Endothelial cell of umbilical vein (primary cell): ENCODE data around the gene RIPOR1. TPM values are rescaled to one million over a fixed set of nuclear protein-coding genes. Genes with fewer than 3 reads are reported as not detected.

Source experiments
- BruUV-seq: library from RNA; stranded (reverse); fragments of 400-500 nt; replicated peaks from 2 replicates; lab custom pipeline; 2021; lab: Mats Ljungman, UMichigan
- CTCF ChIA-PET: fragments of 300-600, 350-600 bp; sonication (Branson Sonifier 250); formaldehyde crosslinking; loops from one replicate; lab custom pipeline; 2021; ENCODE audit warnings: antibody characterized with exemption, inconsistent platforms; lab: Charles Lee
- POLR2A ChIA-PET: fragments of 300-600, 350-600 bp; sonication (Branson Sonifier 250); formaldehyde crosslinking; loops from one replicate; lab custom pipeline; 2021; ENCODE audit warnings: antibody characterized with exemption, inconsistent platforms; lab: Charles Lee
- DNase-seq: peaks from one replicate; pipeline ENCODE4 v3.0.0-alpha.2; 2011; ENCODE audit warnings: low read depth, low spot score
- FAIRE-seq: peaks from 2 replicates; lab custom pipeline; 2011; peaks lifted over from hg19 to GRCh38; lab: Jason Lieb, UNC
- H2AFZ ChIP-seq: 2 replicates; pipeline ENCODE4 v1.6.0; 2012; ENCODE audit warnings: low read depth, low read length, control low read depth, inconsistent platforms
- H3K27ac ChIP-seq: 2 replicates; pipeline ENCODE4 v1.5.1; 2011; ENCODE audit warnings: low read depth, mild to moderate bottlenecking, control low read depth, low read length, moderate library complexity; ENCODE audit not compliant: insufficient read depth
- H3K27me3 ChIP-seq, 2 experiments: 2 replicates each; pipeline versions ENCODE4 v1.6.0 to v1.6.1; 2011; ENCODE audit warnings: low read length in 2 of 2, mixed read lengths in 1 of 2; ENCODE audit not compliant: control insufficient read depth in 2 of 2, insufficient read depth in 2 of 2
- H3K36me3 ChIP-seq, 2 experiments: 2 replicates in 1 of 2; 3 replicates in 1 of 2; pipeline ENCODE4 v1.5.1; 2011; ENCODE audit warnings: low read length in 2 of 2, mild to moderate bottlenecking in 1 of 2, moderate library complexity in 1 of 2; ENCODE audit not compliant: control insufficient read depth in 2 of 2, insufficient read depth in 2 of 2; ENCODE audit errors: extremely low read depth in 1 of 2
- H3K4me1 ChIP-seq: 3 replicates; pipeline ENCODE4 v1.5.1; 2011; ENCODE audit warnings: mild to moderate bottlenecking, low read length; ENCODE audit not compliant: control insufficient read depth, insufficient read depth; ENCODE audit errors: extremely low read depth
- H3K4me2 ChIP-seq: 2 replicates; pipeline ENCODE4 v1.6.1; 2011; ENCODE audit warnings: low read length, control low read depth, mixed read lengths; ENCODE audit not compliant: insufficient read depth
- H3K4me3 ChIP-seq, 3 experiments: fragments of 200-600 bp in 1 of 3; sonication (generic), shearing (Covaris generic) in 1 of 3; replicated peaks in 1 of 3; 2 replicates each; pipeline ENCODE4 v1.5.1; 2011 to 2016; ENCODE audit warnings: control low read depth in 3 of 3, low read length in 3 of 3, mild to moderate bottlenecking in 2 of 3, inconsistent platforms in 1 of 3, low read depth in 1 of 3, moderate library complexity in 1 of 3; ENCODE audit not compliant: insufficient read depth in 1 of 3
- H3K79me2 ChIP-seq: 2 replicates; pipeline ENCODE4 v1.6.0; 2012; ENCODE audit warnings: low read length, inconsistent platforms; ENCODE audit not compliant: control insufficient read depth, insufficient read depth
- H3K9ac ChIP-seq: replicated peaks from 2 replicates; pipeline ENCODE3; 2011; ENCODE audit warnings: low read length, control low read depth; ENCODE audit not compliant: insufficient read depth; ENCODE audit errors: extremely low read depth
- H3K9me1 ChIP-seq: replicated peaks from 3 replicates; pipeline ENCODE4 v1.6.0; 2011; ENCODE audit warnings: mild to moderate bottlenecking, low read length; ENCODE audit not compliant: control insufficient read depth, insufficient read depth; ENCODE audit errors: extremely low read depth
- H3K9me3 ChIP-seq: replicated peaks from 2 replicates; pipeline ENCODE4 v1.5.1; 2012; ENCODE audit warnings: low read length, inconsistent platforms; ENCODE audit not compliant: control insufficient read depth, insufficient read depth
- H4K20me1 ChIP-seq: replicated peaks from 2 replicates; pipeline ENCODE3; 2011; ENCODE audit warnings: mild to moderate bottlenecking, low read length; ENCODE audit not compliant: control insufficient read depth, insufficient read depth; ENCODE audit errors: extremely low read depth
- CTCF ChIP-seq, 2 donors: IDR thresholded peaks; 1 replicate in 1 of 2; 2 replicates in 1 of 2; pipeline ENCODE4 v1.5.1; 2011; ENCODE audit warnings: low read length in 2 of 2, mild to moderate bottlenecking in 2 of 2, moderate library complexity in 2 of 2, control low read depth in 1 of 2, inconsistent platforms in 1 of 2, low read depth in 1 of 2; ENCODE audit not compliant: insufficient read depth in 1 of 2; ENCODE audit errors: extremely low read depth in 1 of 2
- FOS ChIP-seq: IDR thresholded peaks from 2 replicates; pipeline ENCODE4 v1.6.1; 2011; ENCODE audit warnings: mild to moderate bottlenecking, low read length, moderate library complexity, borderline replicate concordance; ENCODE audit not compliant: insufficient read depth
- POLR2A ChIP-seq: IDR thresholded peaks from 2 replicates; pipeline ENCODE4 v1.6.1; 2012; ENCODE audit warnings: low read depth, mild to moderate bottlenecking, control low read depth, low read length
- POLR2AphosphoS5 ChIP-seq: IDR thresholded peaks from 2 replicates; pipeline ENCODE4 v1.6.1; 2012; ENCODE audit warnings: low read depth, mild to moderate bottlenecking, control low read depth, low read length, moderate library complexity; ENCODE audit not compliant: insufficient read depth
- dilution Hi-C: fragments of 300-500 bp; cut with MboI; formaldehyde crosslinking; loops from one replicate; pipeline ENCODE4 v1.15.0; 2019; ENCODE audit warnings: low sequenced_read_pairs; ENCODE audit not compliant: extremely low pct_ligation_motif_present
- intact Hi-C: fragments of 100-400 bp; cut with micrococcal nuclease; formaldehyde crosslinking; loops from one replicate; pipeline ENCODE4 v1.10.0; 2022
- polyA plus RNA-seq, 4 experiments: library from polyadenylated mRNA; depleted of rRNA in 3 of 4; stranded (reverse) in 3 of 4; unstranded in 1 of 4; fragments of >200 nt; gene quantifications; 2 replicates each; pipeline versions ENCODE4 v1.2.1 to v1.2.3, GENCODE V29; 2011 to 2012; ENCODE audit warnings: missing spikeins in 1 of 4
- total RNA-seq: library from RNA; stranded (reverse); gene quantifications from 2 replicates; pipeline ENCODE4 v1.2.3, GENCODE V29; 2021

RIPOR1 gene
- total and polyA plus RNA-seq, 2 donors (not counting 3 experiments of a cell fraction or from before 2014, with no cell fraction given) = 45.3 to 144 TPM

DNA sequence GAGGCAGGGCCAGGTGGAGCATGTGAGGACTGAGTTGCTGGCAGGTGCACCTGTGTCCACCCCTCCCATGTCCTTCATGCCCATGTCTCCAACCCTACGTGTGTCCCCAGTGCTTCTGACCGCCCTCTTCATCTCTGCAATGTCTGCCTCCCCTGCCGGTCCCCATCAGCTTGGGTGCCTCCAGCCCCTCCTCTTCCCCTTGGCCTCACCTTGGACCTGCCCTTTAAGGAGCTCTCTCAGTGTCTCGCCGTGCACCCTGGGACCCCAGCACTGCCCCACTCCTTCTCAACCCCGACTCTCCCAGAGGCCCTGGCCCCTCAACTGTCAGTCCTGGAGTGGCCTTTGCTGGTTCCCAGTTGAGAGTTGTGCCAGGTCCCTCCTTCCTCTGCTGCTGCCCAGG lies 15.0 kb downstream of the RIPOR1 start:
- CTCF ChIA-PET = interaction anchor here (1.8 to 14.4 kb wide), 3 partner anchors 21 to 101 kb away, joined by 5 to 246 read pairs (median 166); partner anchors contain the start of gene CARMIL2
- Histone ChIP-seq H3K9me1 (no peaks in the 10 kb centered on the region), H3K27ac (no peak overlapping the region), H4K20me1 (peaks cover 3% of the 10 kb centered on the region), H3K9ac (no peak overlapping the region), H3K4me3 (no peak overlapping the region), H3K27me3 (no peaks in the 10 kb centered on the region), H3K4me2 (no peak overlapping the region), H3K4me1 (peaks cover 37% of the 10 kb centered on the region), H3K36me3 (peaks cover 20 to 66% of the 10 kb centered on the region in 2 experiments), H3K79me2 (peaks cover 27% of the 10 kb centered on the region), H3K9me3 (no peaks in the 10 kb centered on the region), H2AFZ (no peak overlapping the region)
- FAIRE-seq (no peak), DNase-seq (no peak)
- POLR2A ChIA-PET = interaction anchor here (0.5 kb wide), 1 partner anchor 120 kb away, joined by 3 read pairs; no protein-coding TSS in a partner anchor
- BruUV-seq = no TSS peak
- dilution Hi-C loops = no loop called here
- TF ChIP-seq POLR2A (peak; percentile 30), POLR2AphosphoS5 (no peak)
- intact Hi-C loops = no loop called here

DNA sequence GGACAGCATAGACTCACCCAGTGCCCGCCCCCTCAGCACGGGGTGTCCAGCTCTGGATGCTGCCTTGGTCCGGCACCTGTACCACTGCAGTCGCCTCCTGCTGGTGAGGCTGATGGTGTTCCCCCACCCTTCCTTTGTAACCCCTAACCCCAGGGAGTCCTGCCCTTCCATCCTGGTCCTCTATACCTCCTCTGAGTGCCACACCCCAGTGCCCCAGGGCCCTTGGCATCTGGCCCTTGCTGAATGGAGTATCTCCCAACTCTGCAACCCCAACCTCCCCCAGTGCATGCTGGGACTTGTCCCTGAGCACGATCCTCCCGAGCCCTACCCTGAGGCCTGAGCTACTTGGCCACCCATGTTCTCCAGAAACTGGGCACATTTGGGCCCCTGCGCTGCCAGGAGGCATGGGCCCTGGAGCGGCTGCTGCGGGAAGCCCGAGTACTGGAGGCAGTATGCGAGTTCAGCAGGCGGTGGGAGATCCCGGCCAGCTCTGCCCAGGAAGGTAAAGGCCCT lies 15.8 kb downstream of the RIPOR1 start:
- Histone ChIP-seq H3K27me3 (no peaks in the 10 kb centered on the region), H3K9ac (no peak overlapping the region), H4K20me1 (peaks cover 3% of the 10 kb centered on the region), H3K4me3 (no peak overlapping the region), H3K9me3 (no peaks in the 10 kb centered on the region), H3K27ac (no peak overlapping the region), H3K79me2 (peaks cover 19% of the 10 kb centered on the region), H3K4me2 (no peak overlapping the region), H3K36me3 (peaks cover 20 to 64% of the 10 kb centered on the region in 2 experiments), H3K9me1 (no peaks in the 10 kb centered on the region), H2AFZ (no peak overlapping the region), H3K4me1 (peaks cover 29% of the 10 kb centered on the region)
- BruUV-seq = no TSS peak
- CTCF ChIA-PET = interaction anchor here (1.0 to 14.4 kb wide), 5 partner anchors 7 to 100 kb away, joined by 3 to 246 read pairs (median 5); partner anchors contain the start of gene CARMIL2
- intact Hi-C loops (no loop called here), dilution Hi-C loops (no loop called here)
- TF ChIP-seq FOS (no peak), CTCF (IDR thresholded peaks at IDR 0.05; ENCODE audit: extremely low read depth in 1 of 2, insufficient read depth in 1 of 2, low read depth in 1 of 2, low read length in 2 of 2) (peak in 1 of 2 donors; percentile 24)
- FAIRE-seq (no peak), DNase-seq (no peak)
- POLR2A ChIA-PET = no interaction called here
